HUES6 (cell line): Measurements from ENCODE around the gene ATXN7L2.
A peak's percentile ranks its signal among the peaks of the same experiment; 100 is the strongest.

ENCODE experiments used
- H3K27ac ChIP-seq: 2 replicates; pipeline ENCODE4 v1.7.0; 2013; ENCODE audit warnings: low read depth, mild to moderate bottlenecking, low read length, inconsistent platforms
- H3K27me3 ChIP-seq: 2 replicates; pipeline ENCODE4 v1.6.1; 2013; ENCODE audit warnings: low read length; ENCODE audit not compliant: control insufficient read depth, insufficient read depth
- H3K36me3 ChIP-seq: 2 replicates; pipeline ENCODE4 v1.6.1; 2013; ENCODE audit warnings: low read length; ENCODE audit not compliant: control insufficient read depth, insufficient read depth
- H3K4me1 ChIP-seq: 2 replicates; pipeline ENCODE4 v1.6.1; 2013; ENCODE audit warnings: low read length; ENCODE audit not compliant: control insufficient read depth, insufficient read depth
- H3K4me3 ChIP-seq: 2 replicates; pipeline ENCODE4 v1.5.1; 2013; ENCODE audit warnings: low read depth, low read length
- H3K9ac ChIP-seq: one replicate; pipeline ENCODE4 v1.6.1; 2013; ENCODE audit warnings: mild to moderate bottlenecking, low read length
- H3K9me3 ChIP-seq: 2 replicates; pipeline ENCODE4 v1.6.1; 2013; ENCODE audit warnings: low read depth, low read length; ENCODE audit not compliant: control insufficient read depth, insufficient read depth

ATXN7L2 gene

DNA sequence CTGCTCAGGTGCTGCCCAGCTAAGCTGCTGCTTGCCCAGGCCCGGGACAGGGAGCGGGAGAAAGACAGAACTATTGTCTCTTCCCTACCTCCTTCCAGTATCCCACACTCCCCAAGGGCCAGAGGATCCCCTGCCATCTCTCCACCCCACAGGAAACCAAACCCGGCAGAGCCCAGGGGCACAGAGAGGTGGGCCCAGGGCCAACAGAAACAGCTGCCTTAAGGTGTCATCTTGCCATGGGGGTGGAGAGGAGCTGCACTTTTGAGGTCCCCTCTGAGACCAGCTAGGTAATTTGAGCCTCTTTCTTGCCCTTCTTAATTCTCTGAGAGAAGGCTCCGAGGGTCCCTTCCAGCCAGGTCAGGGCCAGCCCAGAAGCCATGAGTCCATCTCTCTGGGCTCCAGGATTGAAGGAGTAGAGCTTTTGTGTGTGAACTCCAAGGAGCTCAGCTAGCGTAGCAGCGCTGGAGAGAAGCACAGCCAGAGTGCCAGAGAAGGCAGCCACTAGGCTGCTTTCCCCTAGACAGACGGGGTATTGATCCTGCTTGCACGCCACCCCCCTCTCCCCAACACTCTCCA, 46.3 kb downstream of the ATXN7L2 start:
- H3K9ac ChIP-seq: no peak overlapping the region
- H3K36me3 ChIP-seq: no peaks in the 10 kb centered on the region
- no peaks in the 10 kb centered on the region for H3K4me1 ChIP-seq
- no peak overlapping the region for H3K4me3 ChIP-seq
- no peaks in the 10 kb centered on the region for H3K27me3 ChIP-seq
- no peak overlapping the region for H3K27ac ChIP-seq
- H3K9me3 ChIP-seq: no peaks in the 10 kb centered on the region

DNA sequence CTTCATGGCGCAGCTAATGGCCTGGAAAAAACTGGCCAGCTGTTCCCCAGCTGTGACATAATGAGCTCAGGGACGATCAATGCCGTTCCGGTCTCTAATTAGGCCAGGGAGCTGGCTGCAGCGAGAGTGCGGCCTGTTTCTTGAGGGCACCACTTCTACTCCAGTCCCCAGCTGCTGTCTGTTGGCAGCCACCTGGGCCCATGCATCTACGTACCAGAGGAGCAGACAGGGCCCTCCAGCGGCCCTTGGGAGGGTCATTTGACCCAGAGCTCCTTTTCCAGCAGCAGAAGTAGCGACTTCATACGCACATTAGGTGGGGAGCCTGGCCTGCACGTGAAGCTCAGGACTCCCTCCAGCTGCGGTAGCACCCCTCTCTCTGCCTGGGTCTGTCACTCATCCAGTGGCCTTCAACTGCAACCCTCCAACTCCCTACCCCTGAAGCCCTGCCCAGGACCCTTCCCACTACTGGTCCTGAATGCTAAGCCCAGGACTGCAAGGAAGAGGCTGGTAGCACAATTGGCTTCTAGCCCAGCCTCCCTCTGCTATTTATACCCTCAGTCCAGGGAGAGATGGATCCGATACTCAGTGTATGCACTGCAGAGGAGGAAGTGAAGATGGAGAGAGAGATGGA, 46.9 kb downstream of the ATXN7L2 start:
- H3K27ac ChIP-seq: no peak overlapping the region
- H3K4me3 ChIP-seq: no peak overlapping the region
- no peak overlapping the region for H3K9ac ChIP-seq

DNA sequence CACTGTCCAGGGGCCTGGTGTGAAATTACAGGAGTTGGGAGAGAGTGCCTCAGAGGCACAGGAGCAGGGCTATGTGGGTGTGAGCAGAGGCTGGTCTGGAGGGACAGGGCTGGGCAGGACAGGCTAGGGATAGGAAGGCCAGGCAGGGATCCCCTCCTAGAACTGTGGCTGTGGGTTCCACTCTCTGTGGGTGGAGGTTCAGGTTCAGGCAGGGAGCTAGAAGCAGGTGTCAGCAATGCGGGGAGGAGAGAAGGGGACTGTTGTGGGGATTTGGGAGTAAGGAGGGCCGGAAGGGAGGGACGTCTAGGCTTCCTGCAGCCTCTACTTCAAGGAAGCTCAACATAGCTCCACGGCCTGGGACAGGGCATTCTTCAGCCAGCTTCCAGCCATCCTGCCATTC, 47.7 kb downstream of the ATXN7L2 start:
- Histone ChIP-seq H3K4me1 (no peaks in the 10 kb centered on the region), H3K27me3 (no peaks in the 10 kb centered on the region), H3K4me3 (no peak overlapping the region), H3K36me3 (no peaks in the 10 kb centered on the region), H3K9me3 (no peaks in the 10 kb centered on the region), H3K9ac (no peak overlapping the region), H3K27ac (no peak overlapping the region)

More for the DNA sequence above, 46.9 kb downstream of the ATXN7L2 start:
- Histone ChIP-seq H3K27me3 (no peaks in the 10 kb centered on the region), H3K4me1 (no peaks in the 10 kb centered on the region), H3K36me3 (no peaks in the 10 kb centered on the region), H3K9me3 (no peaks in the 10 kb centered on the region)

DNA sequence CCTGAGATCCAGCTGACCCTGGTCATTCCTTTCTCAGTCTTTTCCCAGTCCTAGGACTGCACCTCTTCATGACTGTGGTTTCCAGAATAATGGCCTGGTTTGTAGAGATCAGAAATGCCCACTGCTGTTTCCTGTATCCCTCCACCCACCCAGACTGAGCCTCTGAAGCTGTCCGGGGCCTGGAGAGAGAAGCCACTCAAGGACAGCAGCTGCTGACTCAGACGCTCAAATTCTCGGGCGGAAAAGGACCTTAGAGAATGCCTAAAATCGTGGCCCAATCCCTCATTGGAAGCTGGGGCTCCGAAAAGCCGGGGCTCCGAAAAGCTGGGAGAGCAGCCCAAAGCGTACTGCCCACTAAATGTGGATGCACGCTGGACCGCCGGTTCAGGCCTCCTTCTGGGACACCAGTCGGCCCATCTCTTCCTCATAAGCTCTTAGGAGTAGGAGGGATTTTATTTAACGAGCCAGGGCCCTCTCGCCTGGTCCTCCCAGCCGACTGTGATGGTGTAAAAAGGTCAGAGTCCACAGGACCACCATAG, 48.2 kb downstream of the ATXN7L2 start:
- Histone ChIP-seq H3K27me3 (no peaks in the 10 kb centered on the region), H3K4me3 (no peak overlapping the region), H3K36me3 (no peaks in the 10 kb centered on the region), H3K4me1 (no peaks in the 10 kb centered on the region), H3K9me3 (no peaks in the 10 kb centered on the region), H3K9ac (no peak overlapping the region), H3K27ac (no peak overlapping the region)

DNA sequence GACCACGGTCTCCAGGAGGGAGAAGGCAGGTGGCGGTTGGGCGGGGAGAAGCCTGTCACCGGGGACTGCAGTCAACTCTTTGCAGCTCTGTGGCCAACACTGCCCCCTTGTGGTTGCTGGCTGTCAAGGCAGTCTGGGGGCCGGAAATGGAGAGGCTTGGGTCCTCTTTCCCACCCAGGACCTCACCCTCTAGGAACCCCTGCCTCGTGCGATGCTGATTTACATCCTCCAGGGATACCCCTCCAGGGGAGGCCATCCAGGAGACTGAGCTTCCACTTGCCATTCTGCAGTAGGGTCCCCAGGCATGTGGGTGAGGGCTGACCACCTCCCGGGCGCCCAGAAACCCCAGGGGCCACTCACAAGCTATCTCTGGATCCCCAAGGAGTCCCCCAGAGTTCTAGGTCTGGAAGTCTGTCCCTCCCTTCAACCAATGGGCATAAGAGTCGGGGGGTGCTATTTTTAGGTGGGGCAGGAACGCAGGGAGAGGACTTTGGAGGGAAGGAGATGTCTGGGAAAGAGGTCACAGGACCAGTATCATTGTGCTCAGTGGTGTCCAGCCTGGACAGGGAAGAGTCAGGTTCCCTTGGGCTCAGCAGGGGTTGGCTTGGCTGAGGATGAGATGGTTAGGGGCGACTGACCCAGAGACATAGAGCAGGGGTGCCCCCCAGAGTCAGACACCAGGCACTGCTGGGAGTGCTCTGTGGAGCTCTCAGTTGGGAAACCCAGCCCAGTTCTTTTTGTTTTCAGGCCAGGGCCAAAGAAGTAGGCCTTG, 48.8 kb downstream of the ATXN7L2 start:
- H3K36me3 ChIP-seq: no peaks in the 10 kb centered on the region
- no peaks in the 10 kb centered on the region for H3K4me1 ChIP-seq
- no peaks in the 10 kb centered on the region for H3K27me3 ChIP-seq
- no peaks in the 10 kb centered on the region for H3K9me3 ChIP-seq
- H3K4me3 ChIP-seq: peak overlapping the region; percentile 12; the same call in 1 of the 2 replicates
- no peak overlapping the region for H3K27ac ChIP-seq
- H3K9ac ChIP-seq: no peak overlapping the region

DNA sequence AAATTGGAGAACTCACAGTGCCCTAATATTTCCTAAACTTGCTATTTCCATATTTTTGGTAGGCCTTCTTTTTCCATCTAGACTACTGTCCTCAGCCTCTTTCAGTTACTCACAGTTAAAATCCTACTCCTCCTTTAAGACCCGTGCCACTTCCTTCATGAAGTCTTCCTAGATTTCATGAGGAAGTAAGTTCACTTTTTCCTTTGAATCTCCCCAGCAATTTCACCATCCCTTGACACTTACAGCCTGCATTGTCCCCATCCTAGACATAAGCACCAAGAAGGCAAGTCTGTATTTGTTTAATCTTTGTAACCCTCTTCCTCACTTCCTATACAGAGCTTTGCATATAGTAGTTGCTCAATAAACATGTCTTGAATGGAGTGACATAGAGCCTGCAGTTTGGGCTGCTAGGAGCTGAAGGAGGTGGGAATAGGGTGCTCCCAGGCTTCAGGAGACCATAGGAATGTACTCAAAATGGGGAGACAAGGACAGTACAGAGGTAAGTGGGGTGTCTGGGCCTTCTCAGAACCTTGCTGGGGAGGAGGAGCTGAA, 50.7 kb downstream of the ATXN7L2 start:
- no peaks in the 10 kb centered on the region for H3K4me1 ChIP-seq
- no peaks in the 10 kb centered on the region for H3K27me3 ChIP-seq
- H3K9ac ChIP-seq: no peak overlapping the region
- no peak overlapping the region for H3K27ac ChIP-seq
- H3K36me3 ChIP-seq: no peaks in the 10 kb centered on the region
- H3K9me3 ChIP-seq: no peaks in the 10 kb centered on the region
- H3K4me3 ChIP-seq: no peak overlapping the region

DNA sequence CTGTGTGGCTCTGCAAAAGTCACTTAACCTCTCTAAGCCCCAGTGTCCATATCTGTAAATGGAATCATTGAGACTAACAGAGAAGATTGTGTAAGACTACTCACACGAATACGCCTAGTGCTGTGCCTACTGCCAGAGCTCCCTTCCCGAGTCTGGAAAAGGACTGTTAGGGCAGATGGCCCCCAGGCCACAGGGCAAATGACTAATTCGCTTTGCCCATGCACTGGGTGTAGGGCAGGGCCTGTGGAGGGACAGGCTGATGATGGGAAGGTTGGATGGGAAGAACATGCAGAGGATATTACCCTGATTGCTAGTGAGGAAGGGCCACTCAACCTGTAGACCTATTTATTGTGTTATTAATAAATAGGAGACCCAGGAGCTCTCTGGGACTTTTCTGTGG, 51.8 kb downstream of the ATXN7L2 start:
- Histone ChIP-seq H3K4me3 (no peak overlapping the region), H3K9me3 (no peaks in the 10 kb centered on the region), H3K36me3 (no peaks in the 10 kb centered on the region), H3K27ac (no peak overlapping the region), H3K27me3 (no peaks in the 10 kb centered on the region), H3K4me1 (peaks cover 3% of the 10 kb centered on the region; the same call in 1 of the 2 replicates), H3K9ac (no peak overlapping the region)

DNA sequence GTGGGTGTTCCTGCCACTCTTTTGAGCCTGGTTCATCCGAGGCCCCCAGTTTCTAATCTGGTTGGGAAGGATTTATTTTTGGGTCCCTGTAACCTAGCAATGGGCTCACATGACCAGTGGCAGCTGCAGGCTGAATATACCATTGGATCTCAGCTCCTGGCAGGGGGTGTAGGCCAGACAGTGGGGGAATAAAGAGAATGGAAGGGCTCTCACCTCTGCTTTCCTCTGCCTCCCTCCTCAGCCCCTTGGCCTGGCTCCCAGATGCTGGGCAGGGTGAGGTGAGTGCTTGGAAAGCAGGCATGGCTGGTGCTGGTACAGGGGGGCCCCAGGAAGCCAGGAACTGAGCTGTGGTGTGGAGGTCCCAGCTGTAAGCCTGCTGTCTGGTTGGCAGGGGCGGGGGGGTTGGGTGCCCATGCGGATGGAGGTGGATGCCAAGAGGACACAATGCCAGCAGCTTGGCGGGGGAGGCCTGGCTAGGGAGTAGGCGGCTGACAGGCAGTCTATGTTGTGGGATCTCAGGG, 52.3 kb downstream of the ATXN7L2 start:
- H3K27me3 ChIP-seq: peaks cover 3% of the 10 kb centered on the region; the same call in 1 of the 2 replicates
- peaks cover 3% of the 10 kb centered on the region; the same call in 1 of the 2 replicates for H3K4me1 ChIP-seq
- no peaks in the 10 kb centered on the region for H3K9me3 ChIP-seq

DNA sequence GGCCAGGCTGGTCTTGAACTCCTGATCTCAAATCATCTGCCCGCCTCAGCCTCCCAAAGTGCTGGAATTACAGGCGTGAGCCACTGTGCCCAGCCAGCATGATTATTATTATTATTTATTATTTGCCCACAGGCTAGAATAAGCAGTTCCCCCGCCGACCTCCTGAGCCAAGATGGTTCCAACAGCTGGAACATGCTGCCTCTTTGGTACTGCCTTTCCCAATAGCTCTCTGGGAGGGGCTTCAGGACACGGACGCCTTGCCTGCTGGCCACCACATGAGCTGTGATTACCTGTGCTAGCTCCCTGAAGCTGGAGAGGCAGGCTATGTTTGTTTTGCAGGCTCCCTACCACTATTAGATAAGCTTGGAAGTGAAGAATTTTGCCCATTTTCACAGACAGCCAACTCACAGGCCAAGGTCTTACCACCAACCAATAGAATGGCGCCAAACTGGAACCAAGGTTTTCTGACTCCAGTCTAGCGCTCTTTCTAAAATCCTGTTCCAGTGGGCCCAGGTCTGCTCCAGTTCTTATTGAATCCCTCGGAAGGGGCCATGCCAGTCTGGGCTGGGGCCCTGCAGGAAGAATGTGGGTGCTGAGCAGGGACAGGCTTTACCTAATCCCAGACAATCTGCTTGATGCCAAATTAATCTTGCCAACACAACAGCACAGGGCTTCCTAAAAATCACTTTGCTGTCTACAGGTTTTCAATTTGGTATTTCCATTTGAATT, 53.9 kb downstream of the ATXN7L2 start:
- no peaks in the 10 kb centered on the region for H3K36me3 ChIP-seq
- no peaks in the 10 kb centered on the region for H3K9me3 ChIP-seq
- H3K9ac ChIP-seq: no peak overlapping the region
- no peak overlapping the region for H3K4me3 ChIP-seq
- H3K4me1 ChIP-seq: peaks cover 3% of the 10 kb centered on the region; the same call in 1 of the 2 replicates
- peaks cover 4% of the 10 kb centered on the region; the same call in 1 of the 2 replicates for H3K27me3 ChIP-seq
- no peak overlapping the region for H3K27ac ChIP-seq

More for the DNA sequence above, 52.3 kb downstream of the ATXN7L2 start:
- H3K36me3 ChIP-seq: no peaks in the 10 kb centered on the region
- no peak overlapping the region for H3K9ac ChIP-seq
- H3K4me3 ChIP-seq: no peak overlapping the region
- no peak overlapping the region for H3K27ac ChIP-seq

DNA sequence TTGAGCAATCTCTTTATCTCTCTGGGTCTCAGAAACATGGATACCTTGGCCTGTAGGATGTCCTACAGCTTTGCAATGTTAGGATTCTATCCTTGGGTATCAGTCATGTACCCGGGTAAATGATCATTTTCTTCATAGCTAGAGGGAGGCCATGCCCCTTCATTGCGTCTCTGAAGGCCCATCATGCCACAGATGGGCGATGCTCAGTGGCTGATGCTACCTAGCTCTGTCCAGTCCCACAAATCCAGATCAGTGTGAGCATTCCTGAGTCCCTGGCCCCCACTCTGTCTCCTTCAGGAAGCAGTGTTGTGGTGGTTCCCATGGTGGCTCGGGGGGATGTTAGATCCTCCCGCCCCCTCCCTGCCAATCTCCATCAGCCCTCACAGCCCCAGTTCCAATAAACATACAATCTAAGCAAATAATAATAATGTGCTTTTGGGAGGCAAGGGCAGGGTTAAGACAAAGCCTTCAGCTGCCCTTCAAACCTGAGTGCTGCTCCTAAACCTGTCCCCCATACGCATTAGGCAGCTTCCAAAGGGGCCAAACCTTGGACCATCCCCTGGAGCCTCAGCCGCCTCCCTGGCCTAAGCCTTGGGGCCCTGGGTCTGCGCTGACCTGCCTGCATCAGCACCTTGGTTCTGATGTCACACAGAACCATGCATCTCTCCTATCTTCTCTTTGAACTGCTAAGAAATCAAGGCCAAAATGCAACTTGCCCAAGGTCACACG, 55.3 kb downstream of the ATXN7L2 start:
- H3K27ac ChIP-seq: no peak overlapping the region
- H3K4me1 ChIP-seq: peaks cover 3% of the 10 kb centered on the region; the same call in 1 of the 2 replicates
- no peaks in the 10 kb centered on the region for H3K36me3 ChIP-seq
- H3K4me3 ChIP-seq: no peak overlapping the region
- H3K9ac ChIP-seq: no peak overlapping the region
- H3K9me3 ChIP-seq: no peaks in the 10 kb centered on the region
- H3K27me3 ChIP-seq: peaks cover 4% of the 10 kb centered on the region; the same call in 1 of the 2 replicates
